Gastrocnemius medialis (tissue), 4 donors: ENCODE data around the gene VAPB. TPM values are rescaled to one million over a fixed set of nuclear protein-coding genes. Genes with fewer than 3 reads are reported as not detected.

Source experiments
- ATAC-seq, 2 donors: fragments of 150-250 bp; one replicate each; pipeline ENCODE4 v1.9.1; 2016
- DNase-seq, 2 donors: peaks; one replicate each; pipeline ENCODE4 v3.0.0-alpha.2; 2019
- H3K27ac ChIP-seq, 4 donors: fragments of 200-600 bp; sonication (generic); 1 replicate in 1 of 4; 2 replicates in 3 of 4; pipeline ENCODE4 v1.5.1; 2016 to 2018; ENCODE audit warnings: mild to moderate bottlenecking in 2 of 4, moderate library complexity in 1 of 4
- H3K27me3 ChIP-seq, 3 donors: fragments of 200-600 bp; sonication (generic) in 2 of 3; 1 replicate in 1 of 3; 2 replicates in 2 of 3; pipeline versions ENCODE4 v1.5.1 to v1.6.0; 2016 to 2019; ENCODE audit warnings: mild to moderate bottlenecking in 1 of 3, moderate library complexity in 1 of 3
- H3K36me3 ChIP-seq, 2 donors: fragments of 200-600 bp; sonication (generic) in 1 of 2; one replicate each; pipeline ENCODE4 v1.5.1; 2017 to 2018
- H3K4me1 ChIP-seq, 2 donors: fragments of 200-600 bp; sonication (generic) in 1 of 2; one replicate each; pipeline ENCODE4 v1.5.1; 2016 to 2017; ENCODE audit warnings: mild to moderate bottlenecking in 2 of 2
- H3K4me3 ChIP-seq, 4 donors: fragments of 200-600 bp; sonication (generic) in 3 of 4; 1 replicate in 1 of 4; 2 replicates in 3 of 4; pipeline ENCODE4 v1.5.1; 2016 to 2019; ENCODE audit warnings: mild to moderate bottlenecking in 2 of 4
- H3K9me3 ChIP-seq, 3 donors: fragments of 200-600 bp; sonication (generic) in 2 of 3; 1 replicate in 1 of 3; 2 replicates in 2 of 3; pipeline ENCODE4 v1.5.1; 2016 to 2019
- CTCF ChIP-seq, 5 experiments: fragments of 450-650 bp in 3 of 5; fragments of 200-600 bp in 2 of 5; sonication (generic) in 2 of 5; IDR thresholded peaks in 4 of 5; conservative IDR thresholded peaks in 1 of 5; 1 replicate in 4 of 5; 2 replicates in 1 of 5; pipeline ENCODE4 v1.5.1; 2016 to 2019; ENCODE audit warnings: antibody characterized with exemption in 5 of 5, mild to moderate bottlenecking in 3 of 5, moderate library complexity in 3 of 5
- POLR2A ChIP-seq, 2 donors: fragments of 450-650 bp; IDR thresholded peaks; one replicate each; pipeline ENCODE4 v1.6.1; 2017; ENCODE audit warnings: antibody characterized with exemption in 2 of 2, mild to moderate bottlenecking in 2 of 2, moderate library complexity in 2 of 2
- in situ Hi-C, 4 donors: fragments of 200-750 bp; cut with MboI; loops; one replicate each; pipeline versions ENCODE4 v1.15.0 to v1.8.0; 2017; ENCODE audit warnings: low sequenced_read_pairs in 4 of 4
- intact Hi-C: fragments of 100-400 bp; cut with DNase I; formaldehyde crosslinking; loops from one replicate; pipeline ENCODE4 v1.15.1; 2023; ENCODE audit warnings: low total_unique reads
- total RNA-seq, 4 donors: library from RNA; depleted of rRNA; stranded (reverse); fragments of >200 nt; gene quantifications; one replicate each; pipeline versions ENCODE4 v1.1.0 to v1.2.3, GENCODE V29; 2016

Gene VAPB
- total RNA-seq, 4 donors from 2014 or later = 30.4 to 37.7 (median 32.8) TPM

- H3K36me3 ChIP-seq = no peaks in the 10 kb centered on the region
- no peaks in the 10 kb centered on the region for H3K4me1 ChIP-seq
- no peak for ATAC-seq
- TF ChIP-seq POLR2A (IDR thresholded peaks at IDR 0.05) (no peak), CTCF (IDR thresholded peaks at IDR 0.05 in 4 of 5, conservative IDR thresholded peaks at IDR 0.05 in 1 of 5) (no peak)
- H3K27me3 ChIP-seq = peaks cover 0 to 2% (median 0%) of the 10 kb centered on the region in 3 donors
- in situ Hi-C loops = no loop called here
- peaks cover 0 to 12% (median 0%) of the 10 kb centered on the region in 3 donors for H3K9me3 ChIP-seq
- H3K27ac ChIP-seq = no peak overlapping the region
- H3K4me3 ChIP-seq = no peak overlapping the region
- intact Hi-C loops = no loop called here
- DNase-seq = no peak
These were observed 94.0 kb downstream of the VAPB start for GRCh38 chr20:58483051-58483450.

- Histone ChIP-seq H3K4me3 (no peak overlapping the region), H3K36me3 (no peaks in the 10 kb centered on the region), H3K9me3 (peaks cover 0 to 12% (median 0%) of the 10 kb centered on the region in 3 donors), H3K27me3 (peaks cover 0 to 2% (median 0%) of the 10 kb centered on the region in 3 donors), H3K27ac (no peak overlapping the region), H3K4me1 (no peaks in the 10 kb centered on the region)
- TF ChIP-seq POLR2A (IDR thresholded peaks at IDR 0.05) = no peak
- no peak for TF ChIP-seq CTCF (IDR thresholded peaks at IDR 0.05 in 4 of 5, conservative IDR thresholded peaks at IDR 0.05 in 1 of 5)
- intact Hi-C loops = no loop called here
- no peak for ATAC-seq
- DNase-seq = no peak
- in situ Hi-C loops = no loop called here
These were observed 94.4 kb downstream of the VAPB start for GRCh38 chr20:58483470-58483869.

GRCh38 chr20:58485393-58485792, 96.4 kb downstream of the VAPB start:
- Histone ChIP-seq H3K4me1 (no peaks in the 10 kb centered on the region), H3K9me3 (peaks cover 0 to 12% (median 0%) of the 10 kb centered on the region in 3 donors), H3K36me3 (no peaks in the 10 kb centered on the region), H3K27me3 (peaks cover 0 to 2% (median 0%) of the 10 kb centered on the region in 3 donors), H3K27ac (no peak overlapping the region), H3K4me3 (peak overlapping the region in 1 of 4 donors; percentile 20)
- no peak for TF ChIP-seq POLR2A (IDR thresholded peaks at IDR 0.05)
- no peak for TF ChIP-seq CTCF (IDR thresholded peaks at IDR 0.05 in 4 of 5, conservative IDR thresholded peaks at IDR 0.05 in 1 of 5)
- in situ Hi-C loops (no loop called here), intact Hi-C loops (no loop called here)
- ATAC-seq (no peak), DNase-seq (no peak)

- peaks cover 0 to 12% (median 0%) of the 10 kb centered on the region in 3 donors for H3K9me3 ChIP-seq
- intact Hi-C loops (no loop called here), in situ Hi-C loops (no loop called here)
- no peaks in the 10 kb centered on the region for H3K4me1 ChIP-seq
- no peaks in the 10 kb centered on the region for H3K36me3 ChIP-seq
- DNase-seq = no peak
- TF ChIP-seq CTCF (IDR thresholded peaks at IDR 0.05 in 4 of 5, conservative IDR thresholded peaks at IDR 0.05 in 1 of 5) (no peak), POLR2A (IDR thresholded peaks at IDR 0.05) (no peak)
- H3K27me3 ChIP-seq = peaks cover 0 to 2% (median 0%) of the 10 kb centered on the region in 3 donors
- H3K27ac ChIP-seq = no peak overlapping the region
- no peak overlapping the region for H3K4me3 ChIP-seq
- ATAC-seq = no peak
These were observed 97.2 kb downstream of the VAPB start for GRCh38 chr20:58486207-58486606.
